Measurements from ENCODE around the gene ZNF519.

ZNF519 gene

GRCh38 chr18:14104906-14105748, 27.1 kb downstream of the ZNF519 start:
- no peak for TF ChIP-seq CTCF (IDR thresholded peaks at IDR 0.05; ENCODE audit: extremely low read depth, insufficient read depth, missing control alignments)
- in situ Hi-C loops (cut with MboI; ENCODE audit: low pct_unique_long_range_greater_than_20kb, low sequenced_read_pairs, unreplicated experiment): no loop called here
- no peak for DNase-seq (ENCODE audit: low spot score)

- in situ Hi-C loops (cut with MboI; ENCODE audit: low pct_unique_long_range_greater_than_20kb, low sequenced_read_pairs, unreplicated experiment): no loop called here
- no peak for TF ChIP-seq CTCF (IDR thresholded peaks at IDR 0.05; ENCODE audit: extremely low read depth, insufficient read depth, missing control alignments)
- no peak for DNase-seq (ENCODE audit: low spot score)
Observed at GRCh38 chr18:14104201-14104600, 28.0 kb downstream of the ZNF519 start.

- in situ Hi-C loops (cut with MboI; ENCODE audit: low pct_unique_long_range_greater_than_20kb, low sequenced_read_pairs, unreplicated experiment): no loop called here
- DNase-seq (ENCODE audit: low spot score): no peak
- no peak for TF ChIP-seq CTCF (IDR thresholded peaks at IDR 0.05; ENCODE audit: extremely low read depth, insufficient read depth, missing control alignments)
Observed at GRCh38 chr18:14100503-14101286, 31.5 kb downstream of the ZNF519 start.

- DNase-seq (ENCODE audit: low spot score): no peak
- TF ChIP-seq CTCF (IDR thresholded peaks at IDR 0.05; ENCODE audit: extremely low read depth, insufficient read depth, missing control alignments): no peak
- in situ Hi-C loops (cut with MboI; ENCODE audit: low pct_unique_long_range_greater_than_20kb, low sequenced_read_pairs, unreplicated experiment): no loop called here
Observed at GRCh38 chr18:14098428-14098827, 33.8 kb downstream of the ZNF519 start.

GRCh38 chr18:14097761-14098160, 34.5 kb downstream of the ZNF519 start:
- no peak for TF ChIP-seq CTCF (IDR thresholded peaks at IDR 0.05; ENCODE audit: extremely low read depth, insufficient read depth, missing control alignments)
- no peak for DNase-seq (ENCODE audit: low spot score)
- in situ Hi-C loops (cut with MboI; ENCODE audit: low pct_unique_long_range_greater_than_20kb, low sequenced_read_pairs, unreplicated experiment): no loop called here

GRCh38 chr18:14093307-14093915, 38.8 kb downstream of the ZNF519 start:
- no peak for DNase-seq (ENCODE audit: low spot score)
- TF ChIP-seq CTCF (IDR thresholded peaks at IDR 0.05; ENCODE audit: extremely low read depth, insufficient read depth, missing control alignments): no peak
- in situ Hi-C loops (cut with MboI; ENCODE audit: low pct_unique_long_range_greater_than_20kb, low sequenced_read_pairs, unreplicated experiment): no loop called here

All from GM13977 (cell line).